ENCODE results near the gene TNFRSF8. TPM values are rescaled to one million over a fixed set of nuclear protein-coding genes. Genes with fewer than 3 reads are reported as not detected.

TNFRSF8 gene
- total RNA-seq, 1 experiment from 2014 or later = 20.8 TPM

GRCh38 chr1:12146343-12147112 is 83.4 kb downstream of the TNFRSF8 start (continued):
- TF ChIP-seq ZNF512 (CRISPR knock-in tag; IDR thresholded peaks at IDR 0.05; ENCODE audit: borderline replicate concordance) = no peak
- no peak for TF ChIP-seq ZNF263 (CRISPR knock-in tag; IDR thresholded peaks at IDR 0.05; ENCODE audit: low read depth)
- no peak for TF ChIP-seq FOXP4 (CRISPR knock-in tag; IDR thresholded peaks at IDR 0.05)

DNA sequence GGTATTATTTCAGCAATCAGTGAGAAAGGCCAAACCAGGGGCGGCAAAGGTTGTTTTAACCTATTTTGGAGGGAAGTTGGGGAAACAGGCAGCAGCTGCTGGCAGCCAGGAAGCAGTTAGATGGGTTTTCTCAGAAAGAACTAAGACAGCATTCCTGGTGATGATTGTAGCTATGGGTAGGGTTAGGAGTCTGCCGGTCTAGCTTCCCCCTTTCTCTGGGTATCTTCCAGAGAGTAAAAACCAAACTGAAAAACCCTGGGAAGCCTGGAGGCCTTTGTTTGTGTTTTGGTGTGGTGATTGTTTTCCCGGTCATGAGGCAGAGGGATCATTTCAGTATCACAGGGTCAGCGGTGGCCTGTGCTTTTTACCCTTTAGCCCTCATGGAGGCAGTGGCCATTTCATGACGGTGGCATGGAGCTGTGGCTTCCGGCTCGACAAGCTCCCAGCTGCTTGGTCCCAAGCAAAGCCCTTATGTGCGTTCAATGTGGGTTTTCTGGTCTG is 84.1 kb downstream of the TNFRSF8 start:
- H3K27ac Mint-ChIP-seq = no peak overlapping the region; the same call in 1 of the 2 replicates
- no peak overlapping the region for H3K4me3 Mint-ChIP-seq
- ChIA-PET POLR2A (no interaction called here), CTCF (interaction anchor here (0.6 to 1.8 kb wide), 6 partner anchors 23 to 130 kb away, joined by 3 to 16 read pairs (median 4); partner anchors contain the start of gene MIIP)
- no peak for ATAC-seq
- peaks cover 13% of the 10 kb centered on the region for H3K27me3 Mint-ChIP-seq (ENCODE audit: low read depth)
- peaks cover 3% of the 10 kb centered on the region; the same call in 1 of the 2 replicates for H3K9me3 Mint-ChIP-seq
- no peak for DNase-seq (ENCODE audit: low spot score)
- H3K36me3 Mint-ChIP-seq = peaks cover 9% of the 10 kb centered on the region; the same call in 1 of the 2 replicates
- H3K4me1 Mint-ChIP-seq = peaks cover 8% of the 10 kb centered on the region
- TF ChIP-seq, protein P1, sequence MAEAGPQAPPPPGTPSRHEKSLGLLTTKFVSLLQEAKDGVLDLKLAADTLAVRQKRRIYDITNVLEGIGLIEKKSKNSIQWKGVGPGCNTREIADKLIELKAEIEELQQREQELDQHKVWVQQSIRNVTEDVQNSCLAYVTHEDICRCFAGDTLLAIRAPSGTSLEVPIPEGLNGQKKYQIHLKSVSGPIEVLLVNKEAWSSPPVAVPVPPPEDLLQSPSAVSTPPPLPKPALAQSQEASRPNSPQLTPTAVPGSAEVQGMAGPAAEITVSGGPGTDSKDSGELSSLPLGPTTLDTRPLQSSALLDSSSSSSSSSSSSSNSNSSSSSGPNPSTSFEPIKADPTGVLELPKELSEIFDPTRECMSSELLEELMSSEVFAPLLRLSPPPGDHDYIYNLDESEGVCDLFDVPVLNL (CRISPR knock-in tag; IDR thresholded peaks at IDR 0.05; ENCODE audit: borderline replicate concordance, low read depth) = no peak
- no peak for TF ChIP-seq HMGA2 (CRISPR knock-in tag; IDR thresholded peaks at IDR 0.05)
- no peak for TF ChIP-seq FOXP1 (CRISPR knock-in tag; IDR thresholded peaks at IDR 0.05; ENCODE audit: borderline replicate concordance)
- TF ChIP-seq, protein P2, sequence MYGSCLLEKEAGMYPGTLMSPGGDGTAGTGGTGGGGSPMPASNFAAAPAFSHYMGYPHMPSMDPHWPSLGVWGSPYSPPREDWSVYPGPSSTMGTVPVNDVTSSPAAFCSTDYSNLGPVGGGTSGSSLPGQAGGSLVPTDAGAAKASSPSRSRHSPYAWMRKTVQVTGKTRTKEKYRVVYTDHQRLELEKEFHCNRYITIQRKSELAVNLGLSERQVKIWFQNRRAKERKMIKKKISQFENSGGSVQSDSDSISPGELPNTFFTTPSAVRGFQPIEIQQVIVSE (CRISPR knock-in tag; IDR thresholded peaks at IDR 0.05; ENCODE audit: borderline replicate concordance) = no peak
- no peak for TF ChIP-seq NR3C1 (CRISPR knock-in tag; conservative IDR thresholded peaks at IDR 0.05; ENCODE audit: low read depth)
- no peak for TF ChIP-seq ZBTB21 (CRISPR knock-in tag; IDR thresholded peaks at IDR 0.05; ENCODE audit: borderline replicate concordance)
- no peak for TF ChIP-seq ATF2 (CRISPR knock-in tag; IDR thresholded peaks at IDR 0.05; ENCODE audit: borderline replicate concordance, low read depth)
- TF ChIP-seq TEAD4 (CRISPR knock-in tag; IDR thresholded peaks at IDR 0.05) = no peak
- TF ChIP-seq ZNF416 (CRISPR knock-in tag; IDR thresholded peaks at IDR 0.05) = no peak
- TF ChIP-seq ZNF671 (CRISPR knock-in tag; IDR thresholded peaks at IDR 0.05) = no peak
- no peak for TF ChIP-seq JUN (CRISPR knock-in tag; IDR thresholded peaks at IDR 0.05)
- TF ChIP-seq, protein P3, sequence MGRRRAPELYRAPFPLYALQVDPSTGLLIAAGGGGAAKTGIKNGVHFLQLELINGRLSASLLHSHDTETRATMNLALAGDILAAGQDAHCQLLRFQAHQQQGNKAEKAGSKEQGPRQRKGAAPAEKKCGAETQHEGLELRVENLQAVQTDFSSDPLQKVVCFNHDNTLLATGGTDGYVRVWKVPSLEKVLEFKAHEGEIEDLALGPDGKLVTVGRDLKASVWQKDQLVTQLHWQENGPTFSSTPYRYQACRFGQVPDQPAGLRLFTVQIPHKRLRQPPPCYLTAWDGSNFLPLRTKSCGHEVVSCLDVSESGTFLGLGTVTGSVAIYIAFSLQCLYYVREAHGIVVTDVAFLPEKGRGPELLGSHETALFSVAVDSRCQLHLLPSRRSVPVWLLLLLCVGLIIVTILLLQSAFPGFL (CRISPR knock-in tag; IDR thresholded peaks at IDR 0.05; ENCODE audit: borderline replicate concordance) = no peak
